Common myeloid progenitor, CD34-positive (primary cell): Measurements from ENCODE around the gene FGA.

Source experiments
- CTCF ChIA-PET: fragments of 350-600 bp; sonication (Branson Sonifier 250); formaldehyde crosslinking; loops from one replicate; lab custom pipeline; 2021; ENCODE audit warnings: antibody characterized with exemption; lab: Charles Lee
- POLR2A ChIA-PET: fragments of 350-600 bp; sonication (Branson Sonifier 250); formaldehyde crosslinking; loops from one replicate; lab custom pipeline; 2021; ENCODE audit warnings: antibody characterized with exemption; lab: Charles Lee
- DNase-seq, 3 donors: peaks; one replicate each; pipeline versions ENCODE4 v3.0.0 to v3.0.0-alpha.2; 2013
- H3K27ac ChIP-seq, 2 experiments: 1 replicate in 1 of 2; 2 replicates in 1 of 2; pipeline ENCODE4 v1.7.0; 2013; ENCODE audit warnings: inconsistent platforms in 2 of 2, low read length in 2 of 2, mild to moderate bottlenecking in 2 of 2, low read depth in 1 of 2, moderate library complexity in 1 of 2; ENCODE audit not compliant: severe bottlenecking in 2 of 2, insufficient read depth in 1 of 2, poor library complexity in 1 of 2
- H3K27me3 ChIP-seq, 5 experiments: replicated peaks in 2 of 5; 1 replicate in 3 of 5; 2 replicates in 2 of 5; pipeline versions ENCODE4 v1.6.1 to v1.7.0; 2013; ENCODE audit warnings: low read length in 4 of 5, mild to moderate bottlenecking in 2 of 5, moderate library complexity in 2 of 5, inconsistent platforms in 1 of 5; ENCODE audit not compliant: insufficient read depth in 5 of 5, control insufficient read depth in 4 of 5
- H3K36me3 ChIP-seq, 4 experiments: 1 replicate in 2 of 4; 2 replicates in 2 of 4; pipeline versions ENCODE4 v1.6.1 to v1.7.0; 2013; ENCODE audit warnings: low read length in 3 of 4, control low read depth in 1 of 4, mild to moderate bottlenecking in 1 of 4; ENCODE audit not compliant: control insufficient read depth in 4 of 4, insufficient read depth in 4 of 4
- H3K4me1 ChIP-seq, 4 experiments: 1 replicate in 3 of 4; 2 replicates in 1 of 4; pipeline versions ENCODE4 v1.6.1 to v1.7.1; 2013; ENCODE audit warnings: low read length in 3 of 4, mild to moderate bottlenecking in 3 of 4, control low read depth in 1 of 4, inconsistent platforms in 1 of 4, moderate library complexity in 1 of 4; ENCODE audit not compliant: control insufficient read depth in 4 of 4, insufficient read depth in 4 of 4; ENCODE audit errors: control extremely low read depth in 1 of 4
- H3K4me3 ChIP-seq, 7 experiments: 1 replicate in 4 of 7; 2 replicates in 3 of 7; pipeline versions ENCODE4 v1.5.1 to v1.7.0; 2013; ENCODE audit warnings: mild to moderate bottlenecking in 7 of 7, low read length in 6 of 7, moderate library complexity in 6 of 7, inconsistent platforms in 2 of 7, low read depth in 2 of 7, control low read depth in 1 of 7; ENCODE audit not compliant: insufficient read depth in 4 of 7, control insufficient read depth in 1 of 7; ENCODE audit errors: extremely low read depth in 1 of 7
- H3K9me3 ChIP-seq, 5 experiments: 1 replicate in 4 of 5; 2 replicates in 1 of 5; pipeline versions ENCODE4 v1.6.1 to v1.7.1; 2013; ENCODE audit warnings: low read length in 4 of 5, mild to moderate bottlenecking in 2 of 5, inconsistent platforms in 1 of 5, low read depth in 1 of 5, moderate library complexity in 1 of 5; ENCODE audit not compliant: control insufficient read depth in 4 of 5, insufficient read depth in 2 of 5; ENCODE audit errors: control extremely low read depth in 1 of 5
- WGBS: methylation state at CpG from one replicate; pipeline ENCODE4 v1.1.5; 2013; ENCODE audit not compliant: insufficient coverage; 5-methylcytosine and 5-hydroxymethylcytosine counted together

The FGA gene

GRCh38 chr4:154616731-154617130 lies 26.2 kb upstream of the FGA start:
- ChIA-PET CTCF (interaction anchor here (0.9 to 13.3 kb wide), 3 partner anchors 9 to 62 kb away, joined by 3 to 495 read pairs (median 11); partner anchors contain the start of genes FGB and PLRG1), POLR2A (no interaction called here)
- no peaks in the 10 kb centered on the region for H3K27me3 ChIP-seq
- no peak overlapping the region for H3K27ac ChIP-seq
- peak overlapping the region in 2 of 7 experiments; percentile 4 to 22 for H3K4me3 ChIP-seq
- DNase-seq: peak in 2 of 3 donors; percentile 58 to 64
- H3K4me1 ChIP-seq: peaks cover 0 to 7% (median 4%) of the 10 kb centered on the region in 4 experiments
- WGBS: no CpG with 5 or more reads among the region's 2 CpGs
- no peaks in the 10 kb centered on the region for H3K36me3 ChIP-seq
- no peaks in the 10 kb centered on the region for H3K9me3 ChIP-seq

GRCh38 chr4:154616287-154616686 lies 25.7 kb upstream of the FGA start:
- WGBS: 41% methylated on average over 3 of the region's 4 CpGs
- POLR2A ChIA-PET: no interaction called here
- CTCF ChIA-PET: interaction anchor here (0.9 to 13.3 kb wide), 3 partner anchors 10 to 62 kb away, joined by 3 to 495 read pairs (median 11); partner anchors contain the start of genes FGB and PLRG1

GRCh38 chr4:154615211-154615610 lies 24.7 kb upstream of the FGA start:
- Histone ChIP-seq H3K4me3 (no peak overlapping the region), H3K9me3 (no peaks in the 10 kb centered on the region), H3K27me3 (no peaks in the 10 kb centered on the region), H3K27ac (no peak overlapping the region), H3K36me3 (no peaks in the 10 kb centered on the region), H3K4me1 (peaks cover 0 to 7% (median 5%) of the 10 kb centered on the region in 4 experiments)
- CTCF ChIA-PET: interaction anchor here (1.5 to 5.8 kb wide), 4 partner anchors 11 to 63 kb away, joined by 4 to 40 read pairs (median 8); no protein-coding TSS in a partner anchor
- no CpG with 5 or more reads among the region's 1 CpG for WGBS
- POLR2A ChIA-PET: no interaction called here
- DNase-seq: no peak

More at GRCh38 chr4:154616287-154616686, 25.7 kb upstream of the FGA start:
- Histone ChIP-seq H3K27ac (no peak overlapping the region), H3K4me1 (peaks cover 0 to 7% (median 4%) of the 10 kb centered on the region in 4 experiments), H3K9me3 (no peaks in the 10 kb centered on the region), H3K36me3 (no peaks in the 10 kb centered on the region), H3K27me3 (no peaks in the 10 kb centered on the region), H3K4me3 (peak overlapping the region in 2 of 7 experiments; percentile 4 to 22)
- no peak for DNase-seq

DNA sequence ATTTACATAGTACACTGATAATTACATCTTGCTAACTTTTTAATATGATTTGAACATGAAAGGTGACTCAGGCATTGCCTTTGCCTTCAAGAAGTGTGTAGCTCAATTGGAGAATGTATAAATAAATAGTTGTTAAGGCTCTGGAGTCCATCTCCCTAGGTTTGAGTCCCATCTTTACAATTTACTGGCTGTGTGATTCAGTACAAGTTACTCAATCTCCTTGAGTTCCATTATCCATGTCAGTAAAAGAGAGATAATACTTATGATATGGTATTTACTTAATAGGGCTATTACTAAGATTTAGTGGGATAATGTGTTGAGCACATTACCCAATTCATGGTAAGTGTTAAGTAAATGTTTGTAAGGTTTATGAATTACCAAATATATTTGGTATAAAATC lies 23.8 kb upstream of the FGA start:
- Histone ChIP-seq H3K36me3 (no peaks in the 10 kb centered on the region), H3K4me1 (peaks cover 0 to 7% (median 5%) of the 10 kb centered on the region in 4 experiments), H3K9me3 (no peaks in the 10 kb centered on the region), H3K27ac (no peak overlapping the region), H3K4me3 (no peak overlapping the region), H3K27me3 (no peaks in the 10 kb centered on the region)
- CTCF ChIA-PET: interaction anchor here (1.0 to 5.8 kb wide), 5 partner anchors 8 to 62 kb away, joined by 3 to 40 read pairs (median 5); no protein-coding TSS in a partner anchor
- POLR2A ChIA-PET: no interaction called here
- DNase-seq: no peak

GRCh38 chr4:154612472-154613414 lies 22.2 kb upstream of the FGA start, which contains the start of gene FGG:
Gene FGG, minus strand, starts transcription at chr4:154612656. Its CDS starts 47 bp downstream, at chr4:154612609.
- H3K4me3 ChIP-seq: no peak within 1 kb of the TSS
- H3K4me1 ChIP-seq: peaks cover 0 to 7% (median 4%) of the 10 kb centered on the region in 4 experiments
- H3K27me3 ChIP-seq: no peaks in the 10 kb centered on the region
- DNase-seq: no peak
- CTCF ChIA-PET: interaction anchor here (0.8 to 5.8 kb wide), 12 partner anchors 9 to 166 kb away, joined by 3 to 40 read pairs (median 5); partner anchors contain the start of genes FGB and PLRG1
- H3K9me3 ChIP-seq: no peaks in the 10 kb centered on the region
- H3K27ac ChIP-seq: no peak within 1 kb of the TSS
- no peaks in the 10 kb centered on the region for H3K36me3 ChIP-seq
- 100% methylated on average over 5 of the region's 7 CpGs for WGBS
- POLR2A ChIA-PET: no interaction called here

DNA sequence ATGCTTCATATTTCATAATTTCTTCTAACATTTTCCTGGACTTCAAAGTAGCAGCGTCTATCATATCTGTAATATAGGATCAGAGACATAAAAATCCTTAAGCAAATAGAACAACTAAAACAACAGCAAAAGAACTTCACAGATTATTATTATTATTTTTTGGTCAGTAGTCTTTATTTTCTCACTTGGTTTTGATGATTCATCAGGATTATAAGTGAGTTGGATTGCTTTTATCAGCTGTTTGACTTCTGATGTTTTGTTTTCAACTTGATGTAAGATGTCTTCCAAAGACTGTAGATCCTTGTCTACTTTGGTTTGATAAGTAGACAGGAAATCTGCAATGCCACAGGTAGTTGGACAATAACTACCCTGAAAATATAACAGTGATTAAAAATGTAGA lies 21.3 kb upstream of the FGA start:
- H3K9me3 ChIP-seq: no peaks in the 10 kb centered on the region
- CTCF ChIA-PET: interaction anchor here (1.6 to 5.8 kb wide), 3 partner anchors 14 to 61 kb away, joined by 5 to 40 read pairs (median 24); partner anchors contain the start of gene PLRG1
- POLR2A ChIA-PET: no interaction called here

More for the DNA sequence above, 21.3 kb upstream of the FGA start:
- WGBS: no CpG with 5 or more reads among the region's 1 CpG
- Histone ChIP-seq H3K27ac (no peak overlapping the region), H3K4me1 (peaks cover 0 to 4% (median 3%) of the 10 kb centered on the region in 4 experiments), H3K27me3 (peaks cover 0 to 4% (median 0%) of the 10 kb centered on the region in 5 experiments), H3K4me3 (no peak overlapping the region), H3K36me3 (no peaks in the 10 kb centered on the region)
- no peak for DNase-seq
